ENCODE data around the gene LCE7A. TPM values are rescaled to one million over a fixed set of nuclear protein-coding genes. Genes with fewer than 3 reads are reported as not detected.

LCE7A gene
- total RNA-seq, 4 donors from 2014 or later = not detected

GRCh38 chr1:152884966-152885624 is 25.3 kb downstream of the LCE7A start:
- intact Hi-C loops (cut with DNase I) = no loop called here
- peak overlapping the region in 1 of 4 donors; percentile 69 for H3K27ac ChIP-seq
- H3K27me3 ChIP-seq = no peaks in the 10 kb centered on the region
- peaks cover 0 to 70% (median 27%) of the 10 kb centered on the region in 3 donors for H3K4me1 ChIP-seq
- no peaks in the 10 kb centered on the region for H3K36me3 ChIP-seq
- WGBS, 2 donors = 52 to 54% methylated on average over 4 of the region's 4 CpGs
- no peaks in the 10 kb centered on the region for H3K9me3 ChIP-seq
- no peak overlapping the region for H3K4me3 ChIP-seq
- no peak for DNase-seq
- TF ChIP-seq POLR2A (IDR thresholded peaks at IDR 0.05) (no peak), CTCF (IDR thresholded peaks at IDR 0.05) (no peak)

- Histone ChIP-seq H3K36me3 (no peaks in the 10 kb centered on the region), H3K4me1 (peaks cover 0 to 60% (median 24%) of the 10 kb centered on the region in 3 donors), H3K27me3 (no peaks in the 10 kb centered on the region), H3K27ac (peak overlapping the region in 1 of 4 donors; percentile 60), H3K4me3 (no peak overlapping the region), H3K9me3 (no peaks in the 10 kb centered on the region)
- no peak for DNase-seq
- intact Hi-C loops (cut with DNase I) = no loop called here
- TF ChIP-seq CTCF (IDR thresholded peaks at IDR 0.05) (no peak), POLR2A (IDR thresholded peaks at IDR 0.05) (no peak)
- WGBS, 2 donors = 23 to 36% methylated on average over 3 of the region's 3 CpGs
Observed at GRCh38 chr1:152886085-152886484, 26.3 kb downstream of the LCE7A start.

GRCh38 chr1:152886758-152887409 is 27.1 kb downstream of the LCE7A start:
- TF ChIP-seq CTCF (IDR thresholded peaks at IDR 0.05) (no peak), POLR2A (IDR thresholded peaks at IDR 0.05) (no peak)
- Histone ChIP-seq H3K9me3 (no peaks in the 10 kb centered on the region), H3K4me1 (peaks cover 0 to 58% (median 24%) of the 10 kb centered on the region in 3 donors), H3K4me3 (no peak overlapping the region), H3K27ac (peak overlapping the region in 3 of 4 donors; percentile 22 to 60 (median 32)), H3K36me3 (no peaks in the 10 kb centered on the region), H3K27me3 (no peaks in the 10 kb centered on the region)
- WGBS, 2 donors = 20 to 32% methylated on average over 3 to 5 of the region's 8 CpGs
- intact Hi-C loops (cut with DNase I) = no loop called here
- DNase-seq = no peak

GRCh38 chr1:152888126-152888525 is 28.3 kb downstream of the LCE7A start:
- TF ChIP-seq CTCF (IDR thresholded peaks at IDR 0.05) (no peak), POLR2A (IDR thresholded peaks at IDR 0.05) (no peak)
- Histone ChIP-seq H3K4me1 (peaks cover 0 to 56% (median 24%) of the 10 kb centered on the region in 3 donors), H3K27ac (no peak overlapping the region), H3K9me3 (no peaks in the 10 kb centered on the region), H3K4me3 (no peak overlapping the region), H3K36me3 (no peaks in the 10 kb centered on the region), H3K27me3 (no peaks in the 10 kb centered on the region)
- 44 to 50% methylated on average over 1 of the region's 1 CpG for WGBS, 2 donors
- DNase-seq = no peak
- intact Hi-C loops (cut with DNase I) = no loop called here

GRCh38 chr1:152899027-152899426 is 39.2 kb downstream of the LCE7A start:
- H3K4me3 ChIP-seq = no peak overlapping the region
- H3K27me3 ChIP-seq = no peaks in the 10 kb centered on the region
- H3K9me3 ChIP-seq = no peaks in the 10 kb centered on the region
- H3K4me1 ChIP-seq = peaks cover 0 to 34% (median 0%) of the 10 kb centered on the region in 3 donors
- no peaks in the 10 kb centered on the region for H3K36me3 ChIP-seq
- WGBS, 2 donors = 68 to 82% methylated on average over 4 of the region's 4 CpGs
- no peak for DNase-seq
- TF ChIP-seq POLR2A (IDR thresholded peaks at IDR 0.05) (no peak), CTCF (IDR thresholded peaks at IDR 0.05) (no peak)
- intact Hi-C loops (cut with DNase I) = no loop called here
- H3K27ac ChIP-seq = no peak overlapping the region

Data from esophagus squamous epithelium (tissue), 5 donors.